DND-41 (cell line): Measurements from ENCODE around the gene TRPC4AP.
A peak's percentile ranks its signal among the peaks of the same experiment; 100 is the strongest.

Experiments used
- ATAC-seq: fragments of 200-7000 bp; cut with Tn5 transposase; 3 replicates; pipeline ENCODE4 v1.9.1; 2021; ENCODE audit warnings: low read depth; ENCODE audit not compliant: insufficient read depth
- DNase-seq: peaks from one replicate; pipeline ENCODE4 v3.0.0-alpha.2; 2020
- H2AFZ ChIP-seq: 2 replicates; pipeline ENCODE4 v1.6.0; 2012; ENCODE audit warnings: low read depth, low read length
- H3K27ac ChIP-seq: 2 replicates; pipeline ENCODE4 v1.5.1; 2012; ENCODE audit warnings: low read length, inconsistent platforms
- H3K27me3 ChIP-seq: fragments of 200-600 bp; sonication (generic); 2 replicates; pipeline ENCODE4 v1.6.0; 2012; ENCODE audit warnings: low read length, mild to moderate bottlenecking, inconsistent platforms; ENCODE audit not compliant: insufficient read depth, poor library complexity
- H3K36me3 ChIP-seq: 2 replicates; pipeline ENCODE4 v1.5.1; 2012; ENCODE audit warnings: low read length, inconsistent platforms; ENCODE audit not compliant: insufficient read depth
- H3K4me1 ChIP-seq: 2 replicates; pipeline ENCODE4 v1.5.1; 2012; ENCODE audit warnings: mild to moderate bottlenecking, low read length; ENCODE audit not compliant: insufficient read depth
- H3K4me2 ChIP-seq: 2 replicates; pipeline ENCODE4 v1.6.0; 2012; ENCODE audit warnings: mild to moderate bottlenecking, moderate library complexity, low read length, inconsistent platforms; ENCODE audit not compliant: insufficient read depth
- H3K4me3 ChIP-seq, 2 experiments: fragments of 200-600 bp in 1 of 2; shearing (Covaris generic) in 1 of 2; 2 replicates each; pipeline ENCODE4 v1.5.1; 2012 to 2016; ENCODE audit warnings: inconsistent platforms in 2 of 2, low read length in 2 of 2, mild to moderate bottlenecking in 2 of 2, low read depth in 1 of 2, moderate library complexity in 1 of 2
- H3K79me2 ChIP-seq: 2 replicates; pipeline ENCODE4 v1.6.0; 2012; ENCODE audit warnings: low read length, inconsistent platforms; ENCODE audit not compliant: insufficient read depth
- H3K9ac ChIP-seq: 2 replicates; pipeline ENCODE4 v1.6.0; 2012; ENCODE audit warnings: low read depth, mild to moderate bottlenecking, inconsistent platforms, low read length, moderate library complexity
- H3K9me3 ChIP-seq: 2 replicates; pipeline ENCODE4 v1.5.1; 2012; ENCODE audit warnings: low read length, moderate library complexity, mild to moderate bottlenecking, inconsistent platforms; ENCODE audit not compliant: insufficient read depth, severe bottlenecking
- H4K20me1 ChIP-seq: 2 replicates; pipeline ENCODE4 v1.6.0; 2012; ENCODE audit warnings: low read length; ENCODE audit not compliant: insufficient read depth
- CTCF ChIP-seq: IDR thresholded peaks from 2 replicates; pipeline ENCODE4 v1.5.1; 2012; ENCODE audit warnings: borderline replicate concordance, low read length, moderate library complexity, mild to moderate bottlenecking; ENCODE audit not compliant: poor library complexity, severe bottlenecking; ENCODE audit errors: extremely low read depth
- EZH2 ChIP-seq: IDR thresholded peaks from 3 replicates; pipeline ENCODE4 v1.6.1; 2012; ENCODE audit warnings: borderline replicate concordance, low read depth, mild to moderate bottlenecking, moderate library complexity, low read length, inconsistent platforms; ENCODE audit not compliant: severe bottlenecking

TRPC4AP gene

GRCh38 chr20:35002426-35003210 lies 90.0 kb downstream of the TRPC4AP start:
- H3K4me1 ChIP-seq, result no peaks in the 10 kb centered on the region
- H4K20me1 ChIP-seq, result peaks cover 45% of the 10 kb centered on the region
- H3K4me2 ChIP-seq, result no peak overlapping the region
- no peaks in the 10 kb centered on the region for H3K9me3 ChIP-seq
- ATAC-seq (no peak), DNase-seq (no peak)
- no peaks in the 10 kb centered on the region for H3K27me3 ChIP-seq
- no peak overlapping the region for H2AFZ ChIP-seq
- H3K36me3 ChIP-seq, result peaks cover 100% of the 10 kb centered on the region
- TF ChIP-seq EZH2 (no peak), CTCF (no peak)
- no peaks in the 10 kb centered on the region for H3K79me2 ChIP-seq
- H3K4me3 ChIP-seq, result no peak overlapping the region
- H3K9ac ChIP-seq, result no peak overlapping the region
- no peak overlapping the region for H3K27ac ChIP-seq

- peak; percentile 25 for DNase-seq
Measured at GRCh38 chr20:35001596-35002362, 90.8 kb downstream of the TRPC4AP start.

GRCh38 chr20:35000922-35001595 lies 91.5 kb downstream of the TRPC4AP start:
- Histone ChIP-seq H3K36me3 (peaks cover 93% of the 10 kb centered on the region), H3K9ac (no peak overlapping the region), H3K4me2 (no peak overlapping the region), H3K27ac (no peak overlapping the region), H4K20me1 (peaks cover 45% of the 10 kb centered on the region), H3K27me3 (no peaks in the 10 kb centered on the region), H3K9me3 (no peaks in the 10 kb centered on the region), H3K4me3 (no peak overlapping the region), H3K79me2 (no peaks in the 10 kb centered on the region), H3K4me1 (no peaks in the 10 kb centered on the region), H2AFZ (no peak overlapping the region)
- DNase-seq (no peak), ATAC-seq (no peak)
- no peak for TF ChIP-seq EZH2
- no peak for TF ChIP-seq CTCF

More at GRCh38 chr20:35001596-35002362, 90.8 kb downstream of the TRPC4AP start:
- H3K9me3 ChIP-seq, result no peaks in the 10 kb centered on the region
- H2AFZ ChIP-seq, result no peak overlapping the region
- H3K4me2 ChIP-seq, result no peak overlapping the region
- no peaks in the 10 kb centered on the region for H3K4me1 ChIP-seq
- H4K20me1 ChIP-seq, result peaks cover 45% of the 10 kb centered on the region
- TF ChIP-seq CTCF, result peak; percentile 53
- TF ChIP-seq EZH2, result no peak
- peaks cover 95% of the 10 kb centered on the region for H3K36me3 ChIP-seq
- no peaks in the 10 kb centered on the region for H3K27me3 ChIP-seq
- no peak overlapping the region for H3K9ac ChIP-seq
- no peaks in the 10 kb centered on the region for H3K79me2 ChIP-seq
- H3K27ac ChIP-seq, result no peak overlapping the region
- no peak overlapping the region for H3K4me3 ChIP-seq
- ATAC-seq, result peak; percentile 39; the same call in 2 of the 3 replicates
